Stimulated activated CD8-positive, alpha-beta memory T cell treated with anti-CD3 and anti-CD28 coated beads, Interleukin-4, amount 100 ng/mL, for 1 hour (primary cell): ENCODE measurements around the gene ASB12.

Source experiments
- DNase-seq, 2 donors: peaks; one replicate each; pipeline ENCODE4 v3.0.0-alpha.2; 2020; ENCODE audit warnings: low read depth in 2 of 2, low spot score in 1 of 2

Gene ASB12

GRCh38 chrX:64186974-64187761, 43.2 kb downstream of the ASB12 start:
- DNase-seq = no peak

DNA sequence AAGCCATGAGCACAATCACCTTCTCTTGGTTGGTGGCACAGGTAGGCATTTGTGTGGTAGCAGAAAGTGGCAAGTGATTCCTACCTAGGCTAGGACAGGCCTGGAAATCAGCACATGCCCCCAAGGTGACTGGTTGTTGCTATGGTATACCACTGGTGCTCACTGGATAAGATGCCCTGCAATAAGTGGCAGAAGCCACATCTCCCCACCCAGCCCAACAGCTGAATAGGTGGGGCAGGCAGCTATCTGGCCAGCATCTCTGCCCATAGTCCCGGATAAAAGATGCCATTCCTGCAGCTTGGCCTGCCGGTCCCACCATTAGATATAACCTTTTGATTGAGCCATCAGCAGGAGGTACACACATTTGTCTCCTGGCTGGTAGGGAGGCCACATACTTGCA, 46.0 kb downstream of the ASB12 start:
- DNase-seq = no peak

GRCh38 chrX:64182208-64182607, 48.2 kb downstream of the ASB12 start:
- DNase-seq = no peak

- no peak for DNase-seq
Measured at GRCh38 chrX:64176876-64177275, 53.5 kb downstream of the ASB12 start.
